Measurements from ENCODE around the gene B4GALT2. TPM values are rescaled to one million over a fixed set of nuclear protein-coding genes. Genes with fewer than 3 reads are reported as not detected.
A peak's percentile ranks its signal among the peaks of the same experiment; 100 is the strongest.

B4GALT2 gene, protein sequence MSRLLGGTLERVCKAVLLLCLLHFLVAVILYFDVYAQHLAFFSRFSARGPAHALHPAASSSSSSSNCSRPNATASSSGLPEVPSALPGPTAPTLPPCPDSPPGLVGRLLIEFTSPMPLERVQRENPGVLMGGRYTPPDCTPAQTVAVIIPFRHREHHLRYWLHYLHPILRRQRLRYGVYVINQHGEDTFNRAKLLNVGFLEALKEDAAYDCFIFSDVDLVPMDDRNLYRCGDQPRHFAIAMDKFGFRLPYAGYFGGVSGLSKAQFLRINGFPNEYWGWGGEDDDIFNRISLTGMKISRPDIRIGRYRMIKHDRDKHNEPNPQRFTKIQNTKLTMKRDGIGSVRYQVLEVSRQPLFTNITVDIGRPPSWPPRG
- 10 to 100 TPM; 13.0 to 15.5 TPM for total RNA-seq

DNA sequence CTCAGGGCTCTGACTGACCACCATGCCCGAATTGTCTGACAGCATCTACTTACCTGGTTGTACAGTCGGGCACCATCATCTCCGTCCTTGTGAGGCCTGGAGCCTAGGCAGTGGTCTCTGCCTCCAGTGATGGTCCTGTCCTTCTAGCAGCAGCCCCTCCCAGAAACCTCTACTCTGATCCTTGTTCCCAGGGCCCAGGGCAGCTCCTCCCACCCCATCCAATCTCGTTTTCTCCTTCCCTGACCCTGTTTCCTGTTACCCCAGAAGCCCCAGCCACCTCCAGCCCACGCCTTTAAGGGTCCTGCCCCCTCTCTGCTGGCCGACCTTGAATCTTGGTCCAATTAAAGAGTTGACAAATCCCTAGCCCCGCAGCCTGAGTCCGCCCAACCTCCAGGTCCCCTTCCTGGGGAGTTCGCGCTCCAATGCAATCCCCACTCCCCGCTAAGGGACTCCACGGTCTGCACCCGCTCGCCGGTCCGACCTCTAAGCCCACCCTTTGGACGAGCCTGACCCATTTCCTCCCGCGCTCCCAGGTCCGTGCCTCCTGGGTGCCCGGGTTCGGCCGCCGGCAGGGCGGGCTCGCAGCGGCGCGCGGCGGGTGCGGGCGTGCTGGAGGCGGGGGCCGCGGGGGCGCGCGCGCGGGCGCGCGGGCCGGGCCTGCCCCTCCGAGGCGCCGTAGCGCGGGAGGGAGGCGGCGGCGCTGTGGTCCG, at the start of gene B4GALT2:
Gene B4GALT2 (plus strand): TSS at position 660 of the 710 bp plus-strand sequence. CDS start 1,951 bp downstream, outside the sequence.
- peak; percentile 55 for DNase-seq
- Mint-ChIP-seq H3K36me3 (ENCODE audit: low read depth) (peaks cover 26% of the 10 kb centered on the region), H3K27ac (peak within 1 kb of the TSS; percentile 52), H3K9me3 (no peaks in the 10 kb centered on the region), H3K27me3 (no peaks in the 10 kb centered on the region), H3K4me3 (peak within 1 kb of the TSS; percentile 79), H3K4me1 (peaks cover 56% of the 10 kb centered on the region)
- CTCF ChIA-PET: no interaction called here
- POLR2A ChIA-PET: interaction anchor here (1.0 kb wide), 1 partner anchor 28 kb away, joined by 3 read pairs; no protein-coding TSS in a partner anchor

DNA sequence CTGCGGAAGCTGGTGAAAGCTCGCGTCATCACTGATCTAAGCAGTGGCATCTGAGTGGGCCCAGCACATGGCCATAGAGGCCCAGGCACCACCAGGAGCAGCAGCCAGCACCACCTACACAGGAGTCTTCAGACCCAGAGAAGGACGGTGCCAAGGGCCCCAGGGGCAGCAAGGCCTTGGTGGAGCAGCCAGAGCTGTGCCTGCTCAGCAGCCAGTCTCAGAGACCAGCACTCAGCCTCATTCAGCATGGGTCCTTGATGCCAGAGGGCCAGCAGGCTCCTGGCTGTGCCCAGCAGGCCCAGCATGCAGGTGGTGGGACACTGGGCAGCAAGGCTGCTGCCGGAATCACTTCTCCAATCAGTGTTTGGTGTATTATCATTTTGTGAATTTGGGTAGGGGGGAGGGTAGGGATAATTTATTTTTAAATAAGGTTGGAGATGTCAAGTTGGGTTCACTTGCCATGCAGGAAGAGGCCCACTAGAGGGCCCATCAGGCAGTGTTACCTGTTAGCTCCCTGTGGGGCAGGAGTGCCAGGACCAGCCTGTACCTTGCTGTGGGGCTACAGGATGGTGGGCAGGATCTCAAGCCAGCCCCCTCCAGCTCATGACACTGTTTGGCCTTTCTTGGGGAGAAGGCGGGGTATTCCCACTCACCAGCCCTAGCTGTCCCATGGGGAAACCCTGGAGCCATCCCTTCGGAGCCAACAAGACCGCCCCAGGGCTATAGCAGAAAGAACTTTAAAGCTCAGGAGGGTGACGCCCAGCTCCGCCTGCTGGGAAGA, 48.7 kb upstream of the B4GALT2 start:
- Mint-ChIP-seq H3K4me3 (no peak overlapping the region), H3K27ac (no peak overlapping the region), H3K4me1 (peaks cover 8% of the 10 kb centered on the region), H3K36me3 (ENCODE audit: low read depth) (no peaks in the 10 kb centered on the region), H3K9me3 (no peaks in the 10 kb centered on the region), H3K27me3 (peaks cover 5% of the 10 kb centered on the region)
- ChIA-PET CTCF (interaction anchor here (0.9 to 10.9 kb wide), 6 partner anchors 13 to 166 kb away, joined by 3 to 324 read pairs (median 6); partner anchors contain the start of gene IPO13), POLR2A (interaction anchor here (0.9 to 1.2 kb wide), 3 partner anchors 9 to 167 kb away, joined by 3 read pairs; no protein-coding TSS in a partner anchor)
- DNase-seq: no peak

DNA sequence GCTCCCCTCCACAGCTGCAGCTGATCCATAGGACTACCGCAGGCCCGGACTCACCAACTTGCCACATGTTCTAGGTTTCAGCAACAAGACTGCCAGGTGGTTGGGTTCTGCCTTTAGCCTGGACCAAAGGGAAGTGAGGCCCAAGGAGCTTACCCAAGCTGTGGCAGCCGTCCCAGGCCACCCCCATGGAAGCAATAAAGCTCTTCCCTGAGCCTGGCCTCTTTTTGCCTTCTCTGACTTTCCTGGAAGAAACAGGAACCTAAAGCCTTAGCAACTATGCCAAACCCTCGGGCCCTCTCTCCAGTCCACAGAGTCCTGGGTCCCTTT, 48.1 kb upstream of the B4GALT2 start:
- Mint-ChIP-seq H3K27me3 (peaks cover 9% of the 10 kb centered on the region), H3K27ac (no peak overlapping the region), H3K9me3 (no peaks in the 10 kb centered on the region), H3K4me1 (peaks cover 9% of the 10 kb centered on the region), H3K4me3 (no peak overlapping the region), H3K36me3 (ENCODE audit: low read depth) (no peaks in the 10 kb centered on the region)
- POLR2A ChIA-PET: interaction anchor here (0.9 to 1.2 kb wide), 3 partner anchors 9 to 167 kb away, joined by 3 read pairs; no protein-coding TSS in a partner anchor
- no peak for DNase-seq
- CTCF ChIA-PET: interaction anchor here (0.9 to 10.9 kb wide), 6 partner anchors 13 to 167 kb away, joined by 3 to 324 read pairs (median 6); partner anchors contain the start of gene IPO13

DNA sequence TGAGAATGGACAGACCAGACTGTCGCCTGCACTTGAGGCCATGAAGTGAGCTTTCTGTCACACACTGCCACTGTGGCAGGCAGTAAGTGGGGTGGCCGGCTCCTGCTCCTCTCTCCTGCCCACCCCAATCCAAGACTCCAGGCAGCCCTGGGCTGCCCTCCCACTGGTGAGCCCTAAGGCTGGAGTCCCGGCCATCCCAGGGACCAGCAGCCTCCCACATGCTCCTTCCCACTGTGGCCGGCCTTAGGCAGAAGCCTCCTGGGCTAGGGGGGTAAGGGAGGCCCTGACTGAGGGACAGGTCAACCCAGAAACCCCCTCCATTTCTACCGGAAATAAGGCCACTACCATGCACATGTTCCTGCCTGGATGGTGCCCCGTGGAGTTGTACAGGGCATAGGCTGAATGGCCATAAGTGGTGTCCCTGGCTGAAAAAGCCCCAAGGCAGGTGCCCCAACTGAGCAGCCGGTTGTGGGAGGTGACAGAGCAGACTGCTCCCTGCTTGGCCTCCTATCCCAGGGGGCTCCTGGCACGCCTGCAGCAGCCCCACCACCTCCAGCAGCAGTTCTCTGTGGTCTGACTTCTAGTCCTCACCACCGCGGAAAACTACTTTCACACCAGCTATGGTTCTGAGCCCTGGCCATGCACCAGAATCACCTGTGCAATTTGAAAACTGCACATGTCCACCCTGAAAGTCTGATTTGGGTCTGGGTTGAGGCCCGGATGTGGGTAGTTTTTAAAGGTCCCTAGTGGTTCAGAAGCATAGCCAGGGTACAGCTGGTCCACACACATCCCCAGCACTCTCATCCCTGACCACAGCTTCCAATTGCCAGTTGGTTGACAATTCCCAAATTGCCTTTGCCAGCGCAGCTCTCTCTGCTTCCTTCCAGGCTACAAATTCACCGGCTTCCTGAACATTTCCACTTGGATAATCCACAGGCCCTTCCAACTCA, 47.0 kb upstream of the B4GALT2 start:
- no peak for DNase-seq
- peaks cover 11% of the 10 kb centered on the region for H3K4me1 Mint-ChIP-seq
- peaks cover 11% of the 10 kb centered on the region for H3K27me3 Mint-ChIP-seq
- H3K36me3 Mint-ChIP-seq (ENCODE audit: low read depth): no peaks in the 10 kb centered on the region
- ChIA-PET CTCF (interaction anchor here (1.2 to 10.9 kb wide), 3 partner anchors 117 to 179 kb away, joined by 3 to 324 read pairs (median 17); no protein-coding TSS in a partner anchor), POLR2A (interaction anchor here (1.2 kb wide), 1 partner anchor 168 kb away, joined by 3 read pairs; no protein-coding TSS in a partner anchor)
- no peaks in the 10 kb centered on the region for H3K9me3 Mint-ChIP-seq
- H3K27ac Mint-ChIP-seq: no peak overlapping the region
- no peak overlapping the region for H3K4me3 Mint-ChIP-seq

DNA sequence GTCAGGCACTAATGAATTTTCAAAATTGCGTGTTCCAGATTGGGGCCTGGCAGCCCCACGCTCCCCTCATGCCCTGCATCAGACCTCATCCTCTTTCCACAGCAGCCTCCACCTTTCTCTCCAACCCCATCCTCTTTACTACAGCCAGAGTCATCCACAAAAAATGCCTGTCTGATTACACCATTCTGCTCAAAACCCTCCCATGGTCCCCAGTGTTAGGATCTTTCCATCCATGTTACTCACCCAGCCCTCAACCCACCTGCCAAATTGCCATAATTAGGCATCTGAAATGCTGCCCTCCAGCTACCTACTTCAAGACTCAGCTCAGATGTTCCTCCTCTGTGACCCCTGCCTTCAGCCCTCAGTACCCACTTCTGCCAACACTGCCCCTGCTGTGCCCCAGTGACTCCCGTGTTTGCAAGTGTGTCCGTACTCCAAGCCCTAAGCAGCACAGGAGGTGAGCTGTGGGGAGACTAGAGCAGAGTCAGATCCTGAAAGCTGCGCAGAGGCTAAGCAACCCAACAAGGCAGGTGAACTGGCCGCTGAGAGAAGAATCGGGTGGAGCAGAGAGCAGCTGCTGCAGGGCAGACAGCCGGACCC, 46.1 kb upstream of the B4GALT2 start:
- H3K9me3 Mint-ChIP-seq: no peaks in the 10 kb centered on the region
- H3K4me3 Mint-ChIP-seq: no peak overlapping the region
- H3K4me1 Mint-ChIP-seq: peaks cover 11% of the 10 kb centered on the region
- DNase-seq: no peak
- H3K36me3 Mint-ChIP-seq (ENCODE audit: low read depth): no peaks in the 10 kb centered on the region
- peaks cover 11% of the 10 kb centered on the region for H3K27me3 Mint-ChIP-seq
- CTCF ChIA-PET: interaction anchor here (0.8 to 10.9 kb wide), 6 partner anchors 12 to 180 kb away, joined by 3 to 324 read pairs (median 19); partner anchors contain the start of gene IPO13
- H3K27ac Mint-ChIP-seq: no peak overlapping the region
- POLR2A ChIA-PET: no interaction called here

DNA sequence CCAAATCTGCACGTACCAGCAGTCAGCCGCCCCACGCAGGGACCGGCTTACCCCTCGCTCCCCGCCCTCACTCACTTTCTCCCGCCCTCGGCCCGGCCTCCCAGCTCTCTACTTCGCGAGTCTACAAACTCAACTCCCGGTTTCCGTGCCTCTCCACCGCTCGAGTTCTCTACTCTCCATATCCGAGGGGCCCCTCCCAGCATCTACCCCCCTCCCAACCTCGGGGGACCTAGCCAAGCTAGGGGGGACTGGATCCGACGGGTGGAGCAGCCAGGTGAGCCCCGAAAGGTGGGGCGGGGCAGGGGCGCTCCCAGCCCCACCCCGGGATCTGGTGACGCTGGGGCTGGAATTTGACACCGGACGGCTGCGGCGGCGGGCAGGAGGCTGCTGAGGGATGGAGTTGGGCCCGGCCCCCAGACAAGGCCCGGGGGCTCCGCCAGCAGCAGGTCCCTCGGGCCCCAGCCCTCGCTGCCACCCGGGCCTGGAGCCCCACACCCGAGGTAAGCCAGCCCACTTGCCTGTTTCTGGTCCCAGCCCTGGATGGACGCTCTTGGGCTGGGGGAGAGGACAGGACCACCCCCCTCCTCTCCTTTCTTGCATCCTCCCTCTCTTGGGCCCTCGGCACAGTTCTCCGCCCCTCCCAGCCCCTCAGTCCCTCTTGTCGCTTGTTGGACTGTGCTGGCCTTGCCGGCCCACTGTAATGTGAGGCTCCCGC, 45.5 kb upstream of the B4GALT2 start, which contains the start of gene ARTN:
Gene ARTN (plus strand): TSS at position 416 of the 715 bp plus-strand sequence. CDS start 1,856 bp downstream, outside the sequence.
- Mint-ChIP-seq H3K4me3 (no peak within 1 kb of the TSS), H3K27me3 (peaks cover 11% of the 10 kb centered on the region), H3K27ac (no peak within 1 kb of the TSS), H3K9me3 (no peaks in the 10 kb centered on the region), H3K4me1 (peaks cover 11% of the 10 kb centered on the region), H3K36me3 (ENCODE audit: low read depth) (no peaks in the 10 kb centered on the region)
- no peak for DNase-seq
- ChIA-PET POLR2A (interaction anchor here (2.0 to 3.1 kb wide), 3 partner anchors 13 to 283 kb away, joined by 10 to 25 read pairs (median 13); partner anchors contain the start of genes IPO13 and KDM4A), CTCF (interaction anchor here (0.8 to 10.9 kb wide), 23 partner anchors 9 to 707 kb away, joined by 3 to 324 read pairs (median 9); partner anchors contain the start of genes DPH2, IPO13, KDM4A and PTPRF)

DNA sequence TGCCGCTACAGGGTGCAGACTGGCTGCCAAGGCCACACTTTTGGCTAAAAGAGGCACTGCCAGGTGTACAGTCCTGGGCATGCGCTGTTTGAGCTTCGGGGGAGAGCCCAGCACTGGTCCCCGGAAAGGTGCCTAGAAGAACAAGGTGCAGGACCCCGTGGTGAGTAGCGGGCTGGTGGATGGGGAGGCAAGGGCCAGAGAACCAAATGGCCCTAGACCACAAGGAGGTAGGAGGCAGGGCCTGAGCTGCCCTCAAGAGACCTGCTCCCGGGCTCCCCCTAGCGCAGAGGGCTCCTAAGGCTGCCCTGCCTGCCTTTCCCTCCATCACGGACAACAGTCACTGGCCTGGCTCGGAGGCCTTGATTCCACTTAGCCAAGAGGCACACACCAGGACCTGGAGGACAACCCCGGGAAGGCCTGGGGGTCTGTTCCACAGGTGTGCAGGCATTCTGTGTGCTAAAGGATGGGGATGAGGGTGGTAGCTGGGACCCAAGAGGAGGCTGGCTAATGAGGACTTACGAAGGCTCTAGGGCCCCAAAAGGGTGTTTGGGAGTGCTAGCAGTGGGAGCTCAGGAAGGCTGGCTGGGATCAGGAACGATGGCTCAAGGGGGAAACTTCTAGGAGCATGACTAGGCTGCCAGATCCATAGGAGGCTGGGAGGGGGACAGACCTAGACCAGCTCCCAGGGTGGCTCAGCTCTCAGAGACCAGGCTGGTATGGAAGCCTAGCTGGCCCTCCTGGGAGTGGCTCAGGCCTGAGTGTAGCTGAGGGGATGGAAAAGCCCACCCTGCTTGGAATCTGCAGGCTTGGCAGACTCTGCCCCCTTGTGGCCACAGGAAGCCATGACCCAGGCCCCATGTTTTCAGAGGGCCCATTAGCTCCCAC, 44.7 kb upstream of the B4GALT2 start:
- Mint-ChIP-seq H3K4me3 (no peak overlapping the region), H3K27me3 (peaks cover 11% of the 10 kb centered on the region), H3K9me3 (no peaks in the 10 kb centered on the region), H3K27ac (no peak overlapping the region), H3K4me1 (peaks cover 11% of the 10 kb centered on the region), H3K36me3 (ENCODE audit: low read depth) (no peaks in the 10 kb centered on the region)
- DNase-seq: peak; percentile 65
- CTCF ChIA-PET: interaction anchor here (0.7 to 10.9 kb wide), 45 partner anchors 9 to 707 kb away, joined by 3 to 324 read pairs (median 6); partner anchors contain the start of genes ATP6V0B, DPH2, IPO13 and KDM4A
- POLR2A ChIA-PET: interaction anchor here (0.9 to 3.1 kb wide), 6 partner anchors 9 to 284 kb away, joined by 3 to 25 read pairs (median 7); partner anchors contain the start of genes IPO13, KDM4A and ST3GAL3

DNA sequence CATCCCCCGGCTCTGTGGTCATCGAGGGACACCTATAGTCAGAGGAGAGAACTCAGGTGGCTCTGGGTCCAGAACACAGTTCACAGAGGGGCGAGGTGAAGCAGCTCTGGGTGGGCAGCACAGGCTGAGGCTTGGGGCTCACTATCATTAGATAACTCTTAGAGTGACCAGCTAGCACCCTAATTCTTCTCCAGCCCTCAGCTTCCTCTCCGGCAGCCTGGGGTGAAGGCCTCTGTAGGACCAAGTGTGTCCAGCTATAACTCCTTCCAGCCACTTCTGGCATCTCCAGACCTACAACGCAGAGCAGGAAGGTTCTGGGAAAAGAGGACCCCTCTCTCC, 44.1 kb upstream of the B4GALT2 start:
- Mint-ChIP-seq H3K27me3 (peaks cover 11% of the 10 kb centered on the region), H3K9me3 (no peaks in the 10 kb centered on the region), H3K4me3 (no peak overlapping the region), H3K36me3 (ENCODE audit: low read depth) (no peaks in the 10 kb centered on the region), H3K27ac (no peak overlapping the region), H3K4me1 (peaks cover 11% of the 10 kb centered on the region)
- ChIA-PET CTCF (interaction anchor here (0.7 to 10.9 kb wide), 44 partner anchors 10 to 708 kb away, joined by 3 to 324 read pairs (median 6); partner anchors contain the start of genes ATP6V0B, DPH2, IPO13 and KDM4A), POLR2A (interaction anchor here (0.9 to 3.1 kb wide), 6 partner anchors 8 to 284 kb away, joined by 3 to 25 read pairs (median 7); partner anchors contain the start of genes IPO13, KDM4A and ST3GAL3)
- no peak for DNase-seq

DNA sequence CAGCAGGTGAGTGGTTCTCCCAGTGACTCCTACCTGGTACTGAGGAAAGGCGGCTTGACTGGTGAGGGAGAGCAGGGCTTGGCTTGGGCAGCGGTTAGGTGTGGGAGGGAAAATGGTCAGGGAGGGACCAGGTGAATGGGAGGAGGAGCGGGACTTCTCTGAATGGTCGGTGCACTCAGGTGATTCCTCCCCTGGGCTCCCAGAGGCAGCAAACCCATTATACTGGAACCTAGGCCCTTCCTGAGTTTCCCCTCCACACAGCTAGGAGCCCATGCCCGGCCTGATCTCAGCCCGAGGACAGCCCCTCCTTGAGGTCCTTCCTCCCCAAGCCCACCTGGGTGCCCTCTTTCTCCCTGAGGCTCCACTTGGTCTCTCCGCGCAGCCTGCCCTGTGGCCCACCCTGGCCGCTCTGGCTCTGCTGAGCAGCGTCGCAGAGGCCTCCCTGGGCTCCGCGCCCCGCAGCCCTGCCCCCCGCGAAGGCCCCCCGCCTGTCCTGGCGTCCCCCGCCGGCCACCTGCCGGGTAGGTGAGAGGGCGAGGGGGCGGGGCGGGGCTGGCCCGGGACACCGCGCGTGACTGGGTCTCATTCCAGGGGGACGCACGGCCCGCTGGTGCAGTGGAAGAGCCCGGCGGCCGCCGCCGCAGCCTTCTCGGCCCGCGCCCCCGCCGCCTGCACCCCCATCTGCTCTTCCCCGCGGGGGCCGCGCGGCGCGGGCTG, 43.1 kb upstream of the B4GALT2 start:
- POLR2A ChIA-PET: interaction anchor here (0.9 to 3.1 kb wide), 3 partner anchors 11 to 229 kb away, joined by 4 to 25 read pairs (median 4); partner anchors contain the start of genes IPO13 and ST3GAL3
- CTCF ChIA-PET: interaction anchor here (0.9 to 10.9 kb wide), 18 partner anchors 10 to 406 kb away, joined by 3 to 324 read pairs (median 8); partner anchors contain the start of genes ATP6V0B, DPH2, IPO13 and KDM4A
- H3K4me3 Mint-ChIP-seq: no peak overlapping the region
- H3K36me3 Mint-ChIP-seq (ENCODE audit: low read depth): no peaks in the 10 kb centered on the region
- H3K27ac Mint-ChIP-seq: no peak overlapping the region
- H3K4me1 Mint-ChIP-seq: peaks cover 11% of the 10 kb centered on the region
- H3K27me3 Mint-ChIP-seq: peaks cover 11% of the 10 kb centered on the region
- no peak for DNase-seq
- H3K9me3 Mint-ChIP-seq: no peaks in the 10 kb centered on the region

All from activated CD4-positive, alpha-beta memory T cell treated with anti-CD3 and anti-CD28 coated beads, Interleukin-2, amount 10 ng/mL, durations not matched to agents 7 days and 5 days (primary cell).